MM.1S (cell line): Measurements from ENCODE around the gene CPEB2.

Source experiments
- DNase-seq: peaks from one replicate; pipeline ENCODE4 v3.0.0-alpha.2; 2015
- H2AFZ ChIP-seq: fragments of 300-600 bp; sonication (generic); 2 replicates; pipeline ENCODE4 v1.6.0; 2016; ENCODE audit warnings: antibody characterized with exemption, low read length
- H3F3A ChIP-seq: fragments of 300-600 bp; sonication (generic); 2 replicates; pipeline ENCODE4 v1.6.1; 2016; ENCODE audit warnings: mild to moderate bottlenecking, antibody characterized with exemption, low read length, moderate library complexity, mixed read lengths; ENCODE audit not compliant: insufficient read depth
- H3K27ac ChIP-seq: fragments of 300-600 bp; sonication (generic); 2 replicates; pipeline ENCODE4 v1.5.1; 2016; ENCODE audit warnings: mild to moderate bottlenecking, low read length
- H3K27me3 ChIP-seq: fragments of 300-600 bp; sonication (generic); replicated peaks from 2 replicates; pipeline ENCODE4 v1.6.0; 2016; ENCODE audit warnings: low read length; ENCODE audit not compliant: insufficient read depth
- H3K36me3 ChIP-seq: fragments of 300-600 bp; sonication (generic); replicated peaks from 2 replicates; pipeline ENCODE4 v1.6.1; 2016; ENCODE audit warnings: mild to moderate bottlenecking, low read length, mixed read lengths; ENCODE audit not compliant: insufficient read depth
- H3K4me1 ChIP-seq: fragments of 300-600 bp; sonication (generic); 2 replicates; pipeline ENCODE4 v1.6.1; 2016; ENCODE audit warnings: low read length, mixed read lengths
- H3K4me2 ChIP-seq: fragments of 300-600 bp; sonication (generic); 2 replicates; pipeline ENCODE4 v1.6.0; 2016; ENCODE audit warnings: low read depth, low read length
- H3K4me3 ChIP-seq: fragments of 300-600 bp; sonication (generic); 2 replicates; pipeline ENCODE4 v1.5.1; 2016; ENCODE audit warnings: low read length, mixed read lengths
- H3K79me2 ChIP-seq: fragments of 300-600 bp; sonication (generic); 2 replicates; pipeline ENCODE4 v1.6.1; 2016; ENCODE audit warnings: mixed run types, low read length, mixed read lengths
- H3K9ac ChIP-seq: fragments of 300-600 bp; sonication (generic); 2 replicates; pipeline ENCODE4 v1.6.1; 2016; ENCODE audit warnings: low read length, mixed read lengths
- H3K9me2 ChIP-seq: fragments of 300-600 bp; sonication (generic); replicated peaks from 2 replicates; pipeline ENCODE4 v1.6.1; 2016; ENCODE audit warnings: mild to moderate bottlenecking, low read length, mixed read lengths; ENCODE audit not compliant: insufficient read depth
- H3K9me3 ChIP-seq: fragments of 300-600 bp; sonication (generic); replicated peaks from 2 replicates; pipeline ENCODE4 v1.6.1; 2016; ENCODE audit warnings: mild to moderate bottlenecking, low read length, mixed read lengths; ENCODE audit not compliant: insufficient read depth
- H4K20me1 ChIP-seq: fragments of 300-600 bp; sonication (generic); 2 replicates; pipeline ENCODE4 v1.6.1; 2016; ENCODE audit warnings: mild to moderate bottlenecking, low read length, moderate library complexity, mixed read lengths; ENCODE audit not compliant: insufficient read depth
- CTCF ChIP-seq: fragments of 300-600 bp; sonication (generic); IDR thresholded peaks from 2 replicates; pipeline ENCODE4 v1.5.1; 2016; ENCODE audit warnings: antibody characterized with exemption, low read length, mixed read lengths
- EZH2 ChIP-seq: fragments of 300-600 bp; sonication (generic); optimal IDR thresholded peaks from 2 replicates; pipeline ENCODE3; 2017; ENCODE audit warnings: low read depth, mild to moderate bottlenecking, antibody characterized with exemption, low read length, mixed read lengths
- EZH2phosphoT487 ChIP-seq: fragments of 300-600 bp; sonication (generic); IDR thresholded peaks from 2 replicates; pipeline ENCODE4 v1.6.1; 2018; ENCODE audit warnings: antibody characterized with exemption, low read length

Gene CPEB2

GRCh38 chr4:15007201-15007600, 4.9 kb downstream of the CPEB2 start:
- H3K9ac ChIP-seq: no peak overlapping the region
- TF ChIP-seq CTCF (no peak), EZH2 (no peak), EZH2phosphoT487 (no peak)
- no peak overlapping the region for H3K4me2 ChIP-seq
- no peak overlapping the region for H3K4me3 ChIP-seq
- no peak for DNase-seq
- peaks cover 3% of the 10 kb centered on the region; the same call in 1 of the 2 replicates for H3K36me3 ChIP-seq
- H3K79me2 ChIP-seq: peaks cover 80% of the 10 kb centered on the region
- 0 out of 2 replicates have a peak, but pooled peaks cover 9% of the 10 kb centered on the region for H4K20me1 ChIP-seq
- 0 out of 2 replicates have a peak, but pooled peaks cover 8% of the 10 kb centered on the region for H3K4me1 ChIP-seq
- H2AFZ ChIP-seq: no peak overlapping the region
- no peaks in the 10 kb centered on the region for H3K9me3 ChIP-seq
- no peaks in the 10 kb centered on the region for H3K9me2 ChIP-seq
- no peak overlapping the region for H3K27ac ChIP-seq
- no peaks in the 10 kb centered on the region for H3K27me3 ChIP-seq
- peaks cover 15% of the 10 kb centered on the region for H3F3A ChIP-seq

- Histone ChIP-seq H3K36me3 (peaks cover 3% of the 10 kb centered on the region; the same call in 1 of the 2 replicates), H3K9me2 (no peaks in the 10 kb centered on the region), H3F3A (peaks cover 4% of the 10 kb centered on the region; the same call in 1 of the 2 replicates), H3K9me3 (no peaks in the 10 kb centered on the region), H3K4me1 (peaks cover 14% of the 10 kb centered on the region; the same call in 1 of the 2 replicates), H3K79me2 (peaks cover 96% of the 10 kb centered on the region), H3K4me2 (no peak overlapping the region), H3K9ac (no peak overlapping the region), H3K27ac (no peak overlapping the region), H4K20me1 (0 out of 2 replicates have a peak, but pooled peaks cover 9% of the 10 kb centered on the region), H3K4me3 (no peak overlapping the region), H3K27me3 (no peaks in the 10 kb centered on the region), H2AFZ (no peak overlapping the region)
- no peak for TF ChIP-seq CTCF
- DNase-seq: no peak
Measured at GRCh38 chr4:15010038-15010585, 7.8 kb downstream of the CPEB2 start.

- no peak overlapping the region for H2AFZ ChIP-seq
- no peak for DNase-seq
- no peak overlapping the region for H3K4me2 ChIP-seq
- H3K79me2 ChIP-seq: peaks cover 96% of the 10 kb centered on the region
- H3F3A ChIP-seq: no peaks in the 10 kb centered on the region
- H4K20me1 ChIP-seq: 0 out of 2 replicates have a peak, but pooled peaks cover 6% of the 10 kb centered on the region
- H3K4me3 ChIP-seq: no peak overlapping the region
- H3K36me3 ChIP-seq: peaks cover 3% of the 10 kb centered on the region; the same call in 1 of the 2 replicates
- H3K9me3 ChIP-seq: no peaks in the 10 kb centered on the region
- H3K4me1 ChIP-seq: peaks cover 16% of the 10 kb centered on the region; the same call in 1 of the 2 replicates
- TF ChIP-seq EZH2 (no peak), EZH2phosphoT487 (no peak), CTCF (no peak)
- no peaks in the 10 kb centered on the region for H3K27me3 ChIP-seq
- no peak overlapping the region for H3K27ac ChIP-seq
- H3K9me2 ChIP-seq: no peaks in the 10 kb centered on the region
- H3K9ac ChIP-seq: no peak overlapping the region
Measured at GRCh38 chr4:15011166-15011565, 8.9 kb downstream of the CPEB2 start.
